ENCODE measurements around the gene DUSP11. TPM values are rescaled to one million over a fixed set of nuclear protein-coding genes. Genes with fewer than 3 reads are reported as not detected.
A peak's percentile ranks its signal among the peaks of the same experiment; 100 is the strongest.
"Not testable (repeated sequence)": the region's sequence is repeated elsewhere in the genome, so short reads cannot be mapped to it uniquely, and the experiment has no call there.

The DUSP11 gene
- total RNA-seq, 1 donor from 2014 or later = 25.5 TPM

- no peak for DNase-seq (ENCODE audit: low spot score in 2 of 2, unreplicated experiment in 2 of 2)
- Mint-ChIP-seq H3K4me1 (peaks cover 7% of the 10 kb centered on the region), H3K36me3 (peaks cover 25% of the 10 kb centered on the region), H3K9me3 (peaks cover 6% of the 10 kb centered on the region), H3K27ac (peak overlapping the region; percentile 93), H3K4me3 (peak overlapping the region; percentile 89), H3K27me3 (ENCODE audit: low read depth) (peaks cover 22% of the 10 kb centered on the region)
- TF ChIP-seq, protein P1, sequence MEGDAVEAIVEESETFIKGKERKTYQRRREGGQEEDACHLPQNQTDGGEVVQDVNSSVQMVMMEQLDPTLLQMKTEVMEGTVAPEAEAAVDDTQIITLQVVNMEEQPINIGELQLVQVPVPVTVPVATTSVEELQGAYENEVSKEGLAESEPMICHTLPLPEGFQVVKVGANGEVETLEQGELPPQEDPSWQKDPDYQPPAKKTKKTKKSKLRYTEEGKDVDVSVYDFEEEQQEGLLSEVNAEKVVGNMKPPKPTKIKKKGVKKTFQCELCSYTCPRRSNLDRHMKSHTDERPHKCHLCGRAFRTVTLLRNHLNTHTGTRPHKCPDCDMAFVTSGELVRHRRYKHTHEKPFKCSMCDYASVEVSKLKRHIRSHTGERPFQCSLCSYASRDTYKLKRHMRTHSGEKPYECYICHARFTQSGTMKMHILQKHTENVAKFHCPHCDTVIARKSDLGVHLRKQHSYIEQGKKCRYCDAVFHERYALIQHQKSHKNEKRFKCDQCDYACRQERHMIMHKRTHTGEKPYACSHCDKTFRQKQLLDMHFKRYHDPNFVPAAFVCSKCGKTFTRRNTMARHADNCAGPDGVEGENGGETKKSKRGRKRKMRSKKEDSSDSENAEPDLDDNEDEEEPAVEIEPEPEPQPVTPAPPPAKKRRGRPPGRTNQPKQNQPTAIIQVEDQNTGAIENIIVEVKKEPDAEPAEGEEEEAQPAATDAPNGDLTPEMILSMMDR (IDR thresholded peaks at IDR 0.05; ENCODE audit: unreplicated experiment) = no peak
Observed at GRCh38 chr2:73736378-73736777, 43.5 kb downstream of the DUSP11 start.

- peaks cover 35% of the 10 kb centered on the region for H3K36me3 Mint-ChIP-seq
- no peak overlapping the region for H3K4me3 Mint-ChIP-seq
Observed at GRCh38 chr2:73730810-73731209, 49.1 kb downstream of the DUSP11 start.

GRCh38 chr2:73728711-73729110, 51.2 kb downstream of the DUSP11 start:
- peaks cover 33% of the 10 kb centered on the region for H3K36me3 Mint-ChIP-seq
- H3K4me1 Mint-ChIP-seq = no peaks in the 10 kb centered on the region
- H3K4me3 Mint-ChIP-seq = no peak overlapping the region
- H3K27me3 Mint-ChIP-seq (ENCODE audit: low read depth) = no peaks in the 10 kb centered on the region
- no peak for DNase-seq (ENCODE audit: low spot score in 2 of 2, unreplicated experiment in 2 of 2)
- H3K9me3 Mint-ChIP-seq = peaks cover under 1% of the 10 kb centered on the region
- no peak overlapping the region for H3K27ac Mint-ChIP-seq
- TF ChIP-seq, protein P1 (IDR thresholded peaks at IDR 0.05; ENCODE audit: unreplicated experiment) = no peak

More at GRCh38 chr2:73730810-73731209, 49.1 kb downstream of the DUSP11 start:
- TF ChIP-seq, protein P1 (IDR thresholded peaks at IDR 0.05; ENCODE audit: unreplicated experiment) = no peak
- no peak for DNase-seq (ENCODE audit: low spot score in 2 of 2, unreplicated experiment in 2 of 2)
- Mint-ChIP-seq H3K4me1 (no peaks in the 10 kb centered on the region), H3K27me3 (ENCODE audit: low read depth) (no peaks in the 10 kb centered on the region), H3K27ac (no peak overlapping the region), H3K9me3 (no peaks in the 10 kb centered on the region)

DNA sequence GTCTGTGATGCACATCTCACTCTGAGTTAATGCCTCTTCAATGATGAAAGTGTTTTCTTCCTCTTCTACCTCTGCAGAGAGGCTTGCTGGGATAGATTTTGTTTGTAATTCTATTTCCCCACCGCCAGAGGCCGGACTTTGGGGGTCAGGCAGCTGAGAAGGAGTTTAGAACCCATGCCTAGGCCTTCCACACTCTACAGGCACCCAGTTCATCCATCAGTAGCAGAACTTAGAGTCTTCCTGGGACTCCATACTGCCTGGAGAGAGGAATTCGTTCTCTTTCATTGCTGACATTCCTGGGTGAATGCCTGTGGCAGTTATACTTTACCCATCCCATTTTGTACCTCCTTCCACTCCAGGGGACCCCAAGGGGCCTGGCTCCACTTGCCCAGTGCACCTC, 51.9 kb downstream of the DUSP11 start:
- no peak for DNase-seq (ENCODE audit: low spot score in 2 of 2, unreplicated experiment in 2 of 2)
- Mint-ChIP-seq H3K27ac (no peak overlapping the region), H3K27me3 (ENCODE audit: low read depth) (no peaks in the 10 kb centered on the region), H3K4me1 (no peaks in the 10 kb centered on the region), H3K36me3 (peaks cover 28% of the 10 kb centered on the region), H3K4me3 (no peak overlapping the region), H3K9me3 (peaks cover 6% of the 10 kb centered on the region)
- TF ChIP-seq, protein P1 (IDR thresholded peaks at IDR 0.05; ENCODE audit: unreplicated experiment) = no peak

- H3K27me3 Mint-ChIP-seq (ENCODE audit: low read depth); H3K4me1 Mint-ChIP-seq; DNase-seq (ENCODE audit: low spot score in 2 of 2, unreplicated experiment in 2 of 2); H3K4me3 Mint-ChIP-seq; H3K27ac Mint-ChIP-seq: not testable (repeated sequence)
- peaks cover 13% of the 10 kb centered on the region for H3K9me3 Mint-ChIP-seq
- peaks cover 20% of the 10 kb centered on the region for H3K36me3 Mint-ChIP-seq
Observed at GRCh38 chr2:73726657-73727056, 53.2 kb downstream of the DUSP11 start.

- DNase-seq (ENCODE audit: low spot score in 2 of 2, unreplicated experiment in 2 of 2) = no peak
- peaks cover 2% of the 10 kb centered on the region for H3K4me1 Mint-ChIP-seq
- H3K36me3 Mint-ChIP-seq = peaks cover 5% of the 10 kb centered on the region
- no peak overlapping the region for H3K27ac Mint-ChIP-seq
- TF ChIP-seq, protein P1 (IDR thresholded peaks at IDR 0.05; ENCODE audit: unreplicated experiment) = no peak
- peaks cover 39% of the 10 kb centered on the region for H3K27me3 Mint-ChIP-seq (ENCODE audit: low read depth)
- no peak overlapping the region for H3K4me3 Mint-ChIP-seq
- H3K9me3 Mint-ChIP-seq = peaks cover 27% of the 10 kb centered on the region
Observed at GRCh38 chr2:73718851-73719621, 60.9 kb downstream of the DUSP11 start.
